Keratinocyte (primary cell): Measurements from ENCODE around the gene FAXC. TPM values are rescaled to one million over a fixed set of nuclear protein-coding genes. Genes with fewer than 3 reads are reported as not detected.

Source experiments
- DNase-seq: peaks from one replicate; pipeline ENCODE4 v3.0.0-alpha.2; 2011; ENCODE audit warnings: low read depth, missing footprints, low spot score
- FAIRE-seq: peaks from 2 replicates; lab custom pipeline; 2011; peaks lifted over from hg19 to GRCh38; lab: Jason Lieb, UNC
- H2AFZ ChIP-seq: 2 replicates; pipeline ENCODE4 v1.6.0; 2012; ENCODE audit warnings: low read length, control low read depth, inconsistent platforms; ENCODE audit not compliant: control insufficient read depth
- H3K27ac ChIP-seq: 2 replicates; pipeline ENCODE4 v1.5.1; 2011; ENCODE audit warnings: low read length; ENCODE audit not compliant: control insufficient read depth, insufficient read depth
- H3K27me3 ChIP-seq: 3 replicates; pipeline ENCODE4 v1.6.0; 2011; ENCODE audit warnings: low read length; ENCODE audit not compliant: control insufficient read depth, insufficient read depth; ENCODE audit errors: extremely low read depth
- H3K36me3 ChIP-seq, 2 experiments: 2 replicates in 1 of 2; 3 replicates in 1 of 2; pipeline ENCODE4 v1.5.1; 2011; ENCODE audit warnings: low read length in 2 of 2, mild to moderate bottlenecking in 1 of 2; ENCODE audit not compliant: control insufficient read depth in 2 of 2, insufficient read depth in 2 of 2; ENCODE audit errors: extremely low read depth in 1 of 2
- H3K4me1 ChIP-seq: 3 replicates; pipeline ENCODE4 v1.5.1; 2011; ENCODE audit warnings: low read length; ENCODE audit not compliant: control insufficient read depth, insufficient read depth; ENCODE audit errors: extremely low read depth
- H3K4me2 ChIP-seq: 3 replicates; pipeline ENCODE4 v1.6.0; 2011; ENCODE audit warnings: low read depth, low read length; ENCODE audit not compliant: control insufficient read depth, insufficient read depth; ENCODE audit errors: extremely low read depth
- H3K4me3 ChIP-seq, 3 experiments: fragments of 200-600 bp in 1 of 3; sonication (generic) in 1 of 3; 2 replicates in 2 of 3; 3 replicates in 1 of 3; pipeline ENCODE4 v1.5.1; 2011 to 2016; ENCODE audit warnings: low read length in 3 of 3, mild to moderate bottlenecking in 3 of 3, control low read depth in 2 of 3, inconsistent platforms in 1 of 3, low read depth in 1 of 3, mixed read lengths in 1 of 3, mixed run types in 1 of 3, moderate library complexity in 1 of 3; ENCODE audit not compliant: control insufficient read depth in 2 of 3, insufficient read depth in 2 of 3; ENCODE audit errors: extremely low read depth in 1 of 3
- H3K79me2 ChIP-seq: 2 replicates; pipeline ENCODE4 v1.6.0; 2012; ENCODE audit warnings: low read length; ENCODE audit not compliant: control insufficient read depth, insufficient read depth
- H3K9ac ChIP-seq: 3 replicates; pipeline ENCODE4 v1.6.0; 2011; ENCODE audit warnings: low read length; ENCODE audit not compliant: control insufficient read depth, insufficient read depth; ENCODE audit errors: extremely low read depth
- H3K9me1 ChIP-seq: 3 replicates; pipeline ENCODE4 v1.6.0; 2011; ENCODE audit warnings: low read length; ENCODE audit not compliant: control insufficient read depth, insufficient read depth; ENCODE audit errors: extremely low read depth
- H3K9me3 ChIP-seq: 2 replicates; pipeline ENCODE4 v1.5.1; 2012; ENCODE audit warnings: low read depth, low read length; ENCODE audit not compliant: control insufficient read depth
- H4K20me1 ChIP-seq: 3 replicates; pipeline ENCODE4 v1.6.0; 2011; ENCODE audit warnings: low read length; ENCODE audit not compliant: control insufficient read depth, insufficient read depth; ENCODE audit errors: extremely low read depth
- CTCF ChIP-seq, 3 experiments: IDR thresholded peaks in 1 of 3; conservative IDR thresholded peaks in 1 of 3; optimal IDR thresholded peaks in 1 of 3; 2 replicates in 2 of 3; 3 replicates in 1 of 3; pipeline versions ENCODE3 to v1.5.1; 2011; ENCODE audit warnings: low read length in 3 of 3, mild to moderate bottlenecking in 3 of 3, moderate library complexity in 2 of 3, control low read depth in 1 of 3, inconsistent platforms in 1 of 3; ENCODE audit not compliant: insufficient read depth in 2 of 3; ENCODE audit errors: extremely low read depth in 1 of 3
- EZH2 ChIP-seq: IDR thresholded peaks from one replicate; pipeline ENCODE4 v1.6.1; 2012; ENCODE audit warnings: inconsistent platforms, mild to moderate bottlenecking, low read length, moderate library complexity
- dilution Hi-C: fragments of 300-500 bp; cut with MboI; formaldehyde crosslinking; loops from one replicate; pipeline ENCODE4 v1.7.0; 2020; ENCODE audit warnings: low sequenced_read_pairs; ENCODE audit not compliant: extremely low pct_ligation_motif_present
- polyA plus RNA-seq, 5 experiments: library from polyadenylated mRNA; depleted of rRNA in 3 of 5; stranded (reverse) in 3 of 5; stranded (forward) in 1 of 5; unstranded in 1 of 5; fragments of >200 nt; gene quantifications; 1 replicate in 1 of 5; 2 replicates in 3 of 5; 3 replicates in 1 of 5; pipeline versions ENCODE4 v1.2.1 to v1.2.3, GENCODE V29; 2011 to 2012; ENCODE audit warnings: missing spikeins in 2 of 5, low read depth in 1 of 5, low replicate concordance in 1 of 5

The FAXC gene
- polyA plus RNA-seq, 1 donor (not counting 4 experiments of a cell fraction or from before 2014, with no cell fraction given) = 8.3 TPM

GRCh38 chr6:99356641-99357040 lies 7.2 kb upstream of the FAXC start:
- TF ChIP-seq CTCF (optimal IDR thresholded peaks at IDR 0.05 in 1 of 3, IDR thresholded peaks at IDR 0.05 in 1 of 3, conservative IDR thresholded peaks at IDR 0.05 in 1 of 3; ENCODE audit: extremely low read depth in 1 of 3, insufficient read depth in 2 of 3, low read length in 3 of 3) (no peak), EZH2 (no peak)
- H3K9me3 ChIP-seq = no peaks in the 10 kb centered on the region
- no peak overlapping the region for H3K27ac ChIP-seq
- no peak for DNase-seq
- H3K4me2 ChIP-seq = no peak overlapping the region
- no peak overlapping the region for H2AFZ ChIP-seq
- dilution Hi-C loops = no loop called here
- no peaks in the 10 kb centered on the region for H3K79me2 ChIP-seq
- H3K4me1 ChIP-seq = no peaks in the 10 kb centered on the region
- peaks cover 3% of the 10 kb centered on the region for H3K27me3 ChIP-seq
- H3K4me3 ChIP-seq = no peak overlapping the region
- no peaks in the 10 kb centered on the region for H3K9me1 ChIP-seq
- no peaks in the 10 kb centered on the region for H3K36me3 ChIP-seq
- no peak for FAIRE-seq
- no peak overlapping the region for H3K9ac ChIP-seq
- no peaks in the 10 kb centered on the region for H4K20me1 ChIP-seq

- FAIRE-seq (no peak), DNase-seq (no peak)
- no peaks in the 10 kb centered on the region for H3K9me1 ChIP-seq
- H3K27ac ChIP-seq = no peak overlapping the region
- no peaks in the 10 kb centered on the region for H3K79me2 ChIP-seq
- no peaks in the 10 kb centered on the region for H3K36me3 ChIP-seq
- H3K9ac ChIP-seq = no peak overlapping the region
- dilution Hi-C loops = no loop called here
- no peaks in the 10 kb centered on the region for H3K9me3 ChIP-seq
- no peak overlapping the region for H3K4me2 ChIP-seq
- no peaks in the 10 kb centered on the region for H4K20me1 ChIP-seq
- H3K4me1 ChIP-seq = peaks cover 8% of the 10 kb centered on the region
- H3K27me3 ChIP-seq = peaks cover 3% of the 10 kb centered on the region
- H2AFZ ChIP-seq = no peak overlapping the region
- H3K4me3 ChIP-seq = no peak overlapping the region
- TF ChIP-seq EZH2 (no peak), CTCF (optimal IDR thresholded peaks at IDR 0.05 in 1 of 3, IDR thresholded peaks at IDR 0.05 in 1 of 3, conservative IDR thresholded peaks at IDR 0.05 in 1 of 3; ENCODE audit: extremely low read depth in 1 of 3, insufficient read depth in 2 of 3, low read length in 3 of 3) (no peak)
These were observed 5.5 kb upstream of the FAXC start for GRCh38 chr6:99354983-99355382.
